Transverse colon (tissue), 4 donors: ENCODE data around the gene MFAP3L.

Experiments used
- CTCF ChIP-seq, 5 experiments: fragments of 200-600 bp in 3 of 5; fragments of 450-650 bp in 2 of 5; sonication (generic) in 3 of 5; IDR thresholded peaks; 1 replicate in 2 of 5; 2 replicates in 3 of 5; pipeline ENCODE4 v1.5.1; 2016 to 2017; ENCODE audit warnings: antibody characterized with exemption in 5 of 5, inconsistent platforms in 3 of 5, mild to moderate bottlenecking in 2 of 5, moderate library complexity in 1 of 5
- EP300 ChIP-seq: sonication (generic); formaldehyde crosslinking; IDR thresholded peaks from one replicate; pipeline ENCODE4 v1.6.1; 2017; ENCODE audit warnings: antibody characterized with exemption, low read depth
- POLR2AphosphoS5 ChIP-seq, 3 donors: sonication (generic); formaldehyde crosslinking; IDR thresholded peaks; one replicate each; pipeline ENCODE4 v1.6.1; 2016; ENCODE audit warnings: antibody characterized with exemption in 3 of 3

GRCh38 chr4:170037481-170037880 lies 11.3 kb upstream of the MFAP3L start:
- no peak for TF ChIP-seq EP300
- TF ChIP-seq CTCF (IDR thresholded peaks at IDR 0.05) = no peak
- TF ChIP-seq POLR2AphosphoS5 (IDR thresholded peaks at IDR 0.05) = no peak
